OCI-LY1 (cell line): ENCODE results near the gene OR4K14.

ENCODE experiments used
- H2AFZ ChIP-seq: fragments of 200-600 bp; sonication (generic), shearing (Covaris generic); 2 replicates; pipeline ENCODE4 v1.6.0; 2014; ENCODE audit warnings: antibody characterized with exemption, mild to moderate bottlenecking, low read length
- H3F3A ChIP-seq: fragments of 200-600 bp; sonication (generic), shearing (Covaris generic); 2 replicates; pipeline ENCODE4 v1.6.0; 2014; ENCODE audit warnings: mild to moderate bottlenecking, antibody characterized with exemption, low read length, moderate library complexity; ENCODE audit not compliant: insufficient read depth
- H3K27ac ChIP-seq: fragments of 200-600 bp; sonication (generic); 2 replicates; pipeline ENCODE4 v1.5.1; 2014; ENCODE audit warnings: low read length, mixed run types, mild to moderate bottlenecking, low read depth; ENCODE audit not compliant: poor library complexity, severe bottlenecking
- H3K27me3 ChIP-seq: fragments of 200-600 bp; sonication (generic); 2 replicates; pipeline ENCODE4 v1.6.0; 2014; ENCODE audit warnings: antibody characterized with exemption, mild to moderate bottlenecking, low read length, moderate library complexity; ENCODE audit not compliant: insufficient read depth
- H3K36me3 ChIP-seq: fragments of 200-600 bp; sonication (generic); 2 replicates; pipeline ENCODE4 v1.6.1; 2014; ENCODE audit warnings: mild to moderate bottlenecking, antibody characterized with exemption, low read length, moderate library complexity, mixed read lengths; ENCODE audit not compliant: insufficient read depth
- H3K4me1 ChIP-seq: fragments of 200-600 bp; sonication (generic); 2 replicates; pipeline ENCODE4 v1.5.1; 2014; ENCODE audit warnings: mild to moderate bottlenecking, low read length, moderate library complexity; ENCODE audit not compliant: insufficient read depth, severe bottlenecking
- H3K4me2 ChIP-seq: fragments of 200-600 bp; sonication (generic), shearing (Covaris generic); 2 replicates; pipeline ENCODE4 v1.6.1; 2014; ENCODE audit warnings: low read length
- H3K4me3 ChIP-seq: fragments of 200-600 bp; sonication (generic); 2 replicates; pipeline ENCODE4 v1.5.1; 2014; ENCODE audit warnings: low read length, low read depth, mild to moderate bottlenecking, mixed read lengths; ENCODE audit not compliant: poor library complexity, severe bottlenecking
- H3K79me2 ChIP-seq: fragments of 200-600 bp; shearing (Covaris generic); 2 replicates; pipeline ENCODE4 v1.6.1; 2016; ENCODE audit warnings: mixed run types, low read length, mixed read lengths; ENCODE audit not compliant: insufficient read depth
- H3K9ac ChIP-seq: fragments of 200-600 bp; sonication (generic), shearing (Covaris generic); 2 replicates; pipeline ENCODE4 v1.6.1; 2014; ENCODE audit warnings: mild to moderate bottlenecking, low read length, mixed read lengths
- H3K9me2 ChIP-seq: fragments of 200-600 bp; sonication (generic), shearing (Covaris generic); 2 replicates; pipeline ENCODE4 v1.6.1; 2014; ENCODE audit warnings: low read depth, mild to moderate bottlenecking, low read length, mixed read lengths
- H3K9me3 ChIP-seq: fragments of 200-600 bp; shearing (Covaris generic); 2 replicates; pipeline ENCODE4 v1.6.1; 2014; ENCODE audit warnings: low read length, mixed read lengths
- H4K20me1 ChIP-seq: fragments of 200-600 bp; sonication (generic), shearing (Covaris generic); 2 replicates; pipeline ENCODE4 v1.6.0; 2016; ENCODE audit warnings: mild to moderate bottlenecking, low read length; ENCODE audit not compliant: insufficient read depth
- CTCF ChIP-seq: fragments of 200-600 bp; sonication (generic), shearing (Covaris generic); IDR thresholded peaks from 2 replicates; pipeline ENCODE4 v1.5.1; 2017; ENCODE audit warnings: mild to moderate bottlenecking, antibody characterized with exemption, low read length, moderate library complexity, mixed read lengths
- EZH2 ChIP-seq: fragments of 200-600 bp; sonication (generic), shearing (Covaris generic); IDR thresholded peaks from 2 replicates; pipeline ENCODE4 v1.8.0; 2017; ENCODE audit warnings: borderline replicate concordance, mixed run types, mild to moderate bottlenecking, antibody characterized with exemption, low read length, moderate library complexity, mixed read lengths

The OR4K14 gene, protein sequence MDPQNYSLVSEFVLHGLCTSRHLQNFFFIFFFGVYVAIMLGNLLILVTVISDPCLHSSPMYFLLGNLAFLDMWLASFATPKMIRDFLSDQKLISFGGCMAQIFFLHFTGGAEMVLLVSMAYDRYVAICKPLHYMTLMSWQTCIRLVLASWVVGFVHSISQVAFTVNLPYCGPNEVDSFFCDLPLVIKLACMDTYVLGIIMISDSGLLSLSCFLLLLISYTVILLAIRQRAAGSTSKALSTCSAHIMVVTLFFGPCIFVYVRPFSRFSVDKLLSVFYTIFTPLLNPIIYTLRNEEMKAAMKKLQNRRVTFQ

DNA sequence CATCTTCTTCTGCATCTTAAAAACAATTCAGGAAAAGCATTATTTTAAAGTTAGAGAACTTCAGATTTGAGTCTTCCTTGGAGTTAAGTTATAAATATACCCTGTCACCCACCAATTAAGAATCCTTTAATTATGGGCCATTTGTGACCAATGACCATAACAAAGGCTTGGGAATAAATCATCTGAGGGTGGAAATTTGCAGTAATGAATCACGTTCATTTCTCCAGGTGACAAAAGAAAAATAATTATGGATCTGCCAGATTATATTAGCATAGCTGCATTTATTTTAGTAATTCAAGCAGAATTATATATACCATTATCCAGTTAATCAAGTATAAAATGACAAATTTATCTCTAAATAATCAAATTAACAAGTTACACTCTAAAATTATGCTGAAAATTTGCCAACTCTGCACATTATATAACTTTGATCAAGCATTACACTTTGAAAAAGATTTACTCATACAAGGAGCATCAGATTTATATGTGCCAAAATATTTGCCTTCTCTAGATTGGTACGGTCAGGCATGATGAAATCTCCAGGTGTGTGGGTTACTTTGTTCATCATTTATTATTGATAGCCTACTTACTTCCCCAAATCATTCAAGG, at the start of gene OR4K14:
TSS of gene OR4K14 (minus strand) at position 51 of the 609 bp plus-strand sequence. CDS start 4,114 bp downstream, outside the sequence.
- H3K4me3 ChIP-seq: no peak within 1 kb of the TSS
- TF ChIP-seq EZH2 (no peak), CTCF (no peak)

DNA sequence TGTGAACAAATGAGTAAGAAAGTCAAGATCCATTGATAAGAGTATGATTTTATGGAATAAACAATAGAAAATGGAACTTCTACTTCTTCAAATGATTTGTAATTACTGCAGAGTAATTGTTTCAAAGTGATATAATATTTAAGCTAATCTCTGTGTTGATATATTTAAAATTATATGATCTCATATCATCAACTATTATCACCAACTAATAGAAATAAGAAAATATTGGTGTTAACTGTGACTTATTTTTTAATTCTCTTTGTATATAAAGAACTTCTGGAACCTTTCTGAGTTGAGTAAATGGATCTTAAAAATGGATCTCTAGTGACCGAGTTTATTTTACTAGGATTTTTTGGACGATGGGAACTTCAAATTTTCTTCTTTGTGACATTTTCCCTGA, 40.6 kb upstream of the OR4K14 start, which contains the start of gene OR4L1:
TSS of gene OR4L1 (plus strand) at position 301 of the 400 bp plus-strand sequence. CDS start at position 301, 0 bp downstream.
- H3K27me3 ChIP-seq: no peaks in the 10 kb centered on the region
- H3K9ac ChIP-seq: no peak within 1 kb of the TSS
- no peaks in the 10 kb centered on the region for H3K9me3 ChIP-seq
- no peaks in the 10 kb centered on the region for H3K79me2 ChIP-seq
- no peak within 1 kb of the TSS for H2AFZ ChIP-seq
- TF ChIP-seq EZH2 (no peak), CTCF (no peak)
- H3K9me2 ChIP-seq: no peaks in the 10 kb centered on the region
- no peaks in the 10 kb centered on the region for H3K4me1 ChIP-seq
- H3K36me3 ChIP-seq: no peaks in the 10 kb centered on the region
- no peaks in the 10 kb centered on the region for H3F3A ChIP-seq
- no peak within 1 kb of the TSS for H3K27ac ChIP-seq
- H3K4me2 ChIP-seq: no peak within 1 kb of the TSS
- no peak within 1 kb of the TSS for H3K4me3 ChIP-seq
- H4K20me1 ChIP-seq: no peaks in the 10 kb centered on the region

More for the DNA sequence above, at the start of gene OR4K14:
- no peaks in the 10 kb centered on the region for H3K36me3 ChIP-seq
- no peaks in the 10 kb centered on the region for H3K9me3 ChIP-seq
- H3K9me2 ChIP-seq: no peaks in the 10 kb centered on the region
- H3K4me1 ChIP-seq: no peaks in the 10 kb centered on the region
- H3F3A ChIP-seq: no peaks in the 10 kb centered on the region
- H3K4me2 ChIP-seq: no peak within 1 kb of the TSS
- no peaks in the 10 kb centered on the region for H4K20me1 ChIP-seq
- H3K27me3 ChIP-seq: no peaks in the 10 kb centered on the region
- no peak within 1 kb of the TSS for H3K9ac ChIP-seq
- H2AFZ ChIP-seq: no peak within 1 kb of the TSS
- no peaks in the 10 kb centered on the region for H3K79me2 ChIP-seq
- no peak within 1 kb of the TSS for H3K27ac ChIP-seq

GRCh38 chr14:20048202-20048601, 29.1 kb upstream of the OR4K14 start:
- no peaks in the 10 kb centered on the region for H3K79me2 ChIP-seq
- H3K4me2 ChIP-seq: no peak overlapping the region
- no peak overlapping the region for H3K27ac ChIP-seq
- H3K9ac ChIP-seq: no peak overlapping the region
- H3K9me2 ChIP-seq: no peaks in the 10 kb centered on the region
- H3K27me3 ChIP-seq: no peaks in the 10 kb centered on the region
- H4K20me1 ChIP-seq: no peaks in the 10 kb centered on the region
- TF ChIP-seq EZH2 (no peak), CTCF (no peak)
- H3K36me3 ChIP-seq: no peaks in the 10 kb centered on the region
- H3K4me3 ChIP-seq: no peak overlapping the region
- no peaks in the 10 kb centered on the region for H3F3A ChIP-seq
- H2AFZ ChIP-seq: no peak overlapping the region
- no peaks in the 10 kb centered on the region for H3K9me3 ChIP-seq
- H3K4me1 ChIP-seq: no peaks in the 10 kb centered on the region
